ENCODE data around the gene FTH1. TPM values are rescaled to one million over a fixed set of nuclear protein-coding genes. Genes with fewer than 3 reads are reported as not detected.

Gene FTH1
- total RNA-seq, 2 experiments from 2014 or later, result 2,313 to 2,400 TPM

DNA sequence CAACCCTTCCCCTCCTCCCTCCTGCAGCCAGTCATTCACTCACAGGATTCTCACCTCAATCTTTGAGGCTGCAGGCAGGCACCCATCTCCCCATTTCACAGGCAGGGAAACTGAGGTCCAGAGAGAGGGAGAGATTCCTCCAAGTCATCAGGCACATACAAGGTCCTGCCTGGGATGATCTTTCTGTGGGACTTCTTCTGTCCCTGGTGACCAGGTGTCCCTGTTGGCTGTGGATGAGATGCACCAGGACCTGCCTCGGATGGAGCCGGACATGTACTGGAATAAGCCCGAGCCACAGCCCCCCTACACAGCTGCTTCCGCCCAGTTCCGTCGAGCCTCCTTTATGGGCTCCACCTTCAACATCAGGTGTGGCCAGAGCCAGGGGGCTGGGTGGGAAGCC is 7.8 kb downstream of the FTH1 start:
- Mint-ChIP-seq H3K4me3 (no peak overlapping the region), H3K36me3 (ENCODE audit: low read depth) (peaks cover 23% of the 10 kb centered on the region), H3K27ac (no peak overlapping the region), H3K27me3 (peaks cover 23% of the 10 kb centered on the region), H3K9me3 (no peaks in the 10 kb centered on the region), H3K4me1 (ENCODE audit: low read depth) (peaks cover 32% of the 10 kb centered on the region)
- DNase-seq (no peak), ATAC-seq (ENCODE audit: poor library complexity) (no peak)
- Histone ChIP-seq H3K4me1 (ENCODE audit: insufficient read depth, low read length) (peaks cover 35% of the 10 kb centered on the region), H3K4me3 (ENCODE audit: low read length) (no peak overlapping the region), H3K36me3 (ENCODE audit: insufficient read depth, low read length) (peaks cover 17% of the 10 kb centered on the region), H3K27ac (ENCODE audit: low read depth in 1 of 2, low read length in 2 of 2) (no peak overlapping the region), H3K27me3 (ENCODE audit: control insufficient read depth in 1 of 2, insufficient read depth in 2 of 2, low read length in 2 of 2) (peaks cover 4 to 16% of the 10 kb centered on the region in 2 experiments), H3K9me3 (ENCODE audit: control insufficient read depth in 1 of 2, insufficient read depth in 1 of 2, low read length in 2 of 2) (peaks cover 0 to 11% of the 10 kb centered on the region in 2 experiments)
- ChIA-PET CTCF (interaction anchor here (2.0 kb wide), 1 partner anchor 122 kb away, joined by 8 read pairs; no protein-coding TSS in a partner anchor), POLR2A (no interaction called here)
- TF ChIP-seq, protein P1, sequence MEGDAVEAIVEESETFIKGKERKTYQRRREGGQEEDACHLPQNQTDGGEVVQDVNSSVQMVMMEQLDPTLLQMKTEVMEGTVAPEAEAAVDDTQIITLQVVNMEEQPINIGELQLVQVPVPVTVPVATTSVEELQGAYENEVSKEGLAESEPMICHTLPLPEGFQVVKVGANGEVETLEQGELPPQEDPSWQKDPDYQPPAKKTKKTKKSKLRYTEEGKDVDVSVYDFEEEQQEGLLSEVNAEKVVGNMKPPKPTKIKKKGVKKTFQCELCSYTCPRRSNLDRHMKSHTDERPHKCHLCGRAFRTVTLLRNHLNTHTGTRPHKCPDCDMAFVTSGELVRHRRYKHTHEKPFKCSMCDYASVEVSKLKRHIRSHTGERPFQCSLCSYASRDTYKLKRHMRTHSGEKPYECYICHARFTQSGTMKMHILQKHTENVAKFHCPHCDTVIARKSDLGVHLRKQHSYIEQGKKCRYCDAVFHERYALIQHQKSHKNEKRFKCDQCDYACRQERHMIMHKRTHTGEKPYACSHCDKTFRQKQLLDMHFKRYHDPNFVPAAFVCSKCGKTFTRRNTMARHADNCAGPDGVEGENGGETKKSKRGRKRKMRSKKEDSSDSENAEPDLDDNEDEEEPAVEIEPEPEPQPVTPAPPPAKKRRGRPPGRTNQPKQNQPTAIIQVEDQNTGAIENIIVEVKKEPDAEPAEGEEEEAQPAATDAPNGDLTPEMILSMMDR (IDR thresholded peaks at IDR 0.05), result no peak
- intact Hi-C loops (cut with DNase I, micrococcal nuclease), result loop anchor here (10.0 kb wide), 3 partner anchors 165 to 585 kb away; partner anchors contain the start of genes AHNAK (in 1 of the 2), FEN1 (in 1 of the 2), SYT7 (in 1 of the 2) and TMEM258 (in 1 of the 2)

DNA sequence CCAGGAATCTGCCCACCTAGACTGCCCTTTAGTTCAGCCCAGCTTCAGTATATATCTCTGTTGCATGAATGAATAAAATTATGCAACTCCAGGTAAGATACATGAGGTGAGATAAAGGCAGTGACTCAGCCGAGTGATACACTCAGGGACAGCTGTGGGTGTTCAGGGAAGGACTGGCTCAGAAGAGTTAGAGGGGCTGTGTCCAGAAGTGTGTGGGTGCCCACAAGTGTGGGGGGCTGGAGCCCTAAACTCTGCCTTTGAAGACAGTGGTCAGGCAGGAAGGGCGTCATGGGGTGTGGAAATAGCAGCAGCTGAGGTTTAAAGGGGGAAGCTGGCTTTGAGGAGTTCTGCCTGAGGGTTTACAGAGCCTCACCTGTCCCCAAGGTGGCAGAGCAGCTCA is 8.3 kb downstream of the FTH1 start:
- peaks cover 17% of the 10 kb centered on the region for H3K36me3 Mint-ChIP-seq (ENCODE audit: low read depth)
- H3K9me3 Mint-ChIP-seq, result no peaks in the 10 kb centered on the region
- ChIA-PET CTCF (interaction anchor here (2.0 kb wide), 1 partner anchor 123 kb away, joined by 8 read pairs; no protein-coding TSS in a partner anchor), POLR2A (interaction anchor here (1.7 kb wide), 1 partner anchor 9 kb away, joined by 8 read pairs; the partner anchor contains the start of gene FTH1)
- no peak overlapping the region for H3K4me3 Mint-ChIP-seq
- peaks cover 26% of the 10 kb centered on the region for H3K27me3 Mint-ChIP-seq
- TF ChIP-seq, protein P1 (IDR thresholded peaks at IDR 0.05), result no peak
- H3K27ac Mint-ChIP-seq, result no peak overlapping the region
- peaks cover 12% of the 10 kb centered on the region for H3K36me3 ChIP-seq (ENCODE audit: insufficient read depth, low read length)
- H3K27me3 ChIP-seq (ENCODE audit: control insufficient read depth in 1 of 2, insufficient read depth in 2 of 2, low read length in 2 of 2), result peaks cover 9 to 22% of the 10 kb centered on the region in 2 experiments
- intact Hi-C loops (cut with DNase I, micrococcal nuclease), result no loop called here
- no peak for ATAC-seq (ENCODE audit: poor library complexity)
- peaks cover 33% of the 10 kb centered on the region for H3K4me1 ChIP-seq (ENCODE audit: insufficient read depth, low read length)
- no peak overlapping the region for H3K27ac ChIP-seq (ENCODE audit: low read depth in 1 of 2, low read length in 2 of 2)
- peak in 1 of 14 experiments; percentile 15 for DNase-seq
- no peak overlapping the region for H3K4me3 ChIP-seq (ENCODE audit: low read length)
- H3K4me1 Mint-ChIP-seq (ENCODE audit: low read depth), result peaks cover 27% of the 10 kb centered on the region
- H3K9me3 ChIP-seq (ENCODE audit: control insufficient read depth in 1 of 2, insufficient read depth in 1 of 2, low read length in 2 of 2), result peaks cover 0 to 13% of the 10 kb centered on the region in 2 experiments

DNA sequence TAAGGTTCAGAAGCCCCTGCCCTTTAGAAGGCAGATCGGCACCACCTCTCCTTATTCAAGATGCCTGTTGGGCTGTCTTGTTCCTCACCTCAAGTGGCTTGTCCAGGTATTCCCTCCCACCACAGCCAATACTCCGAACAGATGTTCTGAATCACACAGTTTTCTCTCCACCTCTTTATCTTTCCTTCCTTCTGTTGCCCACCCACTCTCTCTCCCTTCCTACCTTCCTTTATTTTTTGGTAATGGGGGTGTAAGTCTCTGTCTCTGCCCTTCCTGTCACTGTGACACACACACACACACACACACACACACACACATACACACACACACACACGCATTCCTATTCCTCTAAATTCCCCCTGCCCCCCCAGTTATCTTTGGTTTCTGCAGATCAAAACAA is 8.8 kb downstream of the FTH1 start:
- H3K9me3 ChIP-seq (ENCODE audit: control insufficient read depth in 1 of 2, insufficient read depth in 1 of 2, low read length in 2 of 2), result peaks cover 0 to 13% of the 10 kb centered on the region in 2 experiments
- no peak for ATAC-seq (ENCODE audit: poor library complexity)
- CTCF ChIA-PET, result interaction anchor here (2.0 kb wide), 1 partner anchor 123 kb away, joined by 8 read pairs; no protein-coding TSS in a partner anchor
- no peak for DNase-seq
- POLR2A ChIA-PET, result interaction anchor here (1.7 kb wide), 1 partner anchor 9 kb away, joined by 8 read pairs; the partner anchor contains the start of gene FTH1
- peaks cover 12% of the 10 kb centered on the region for H3K36me3 Mint-ChIP-seq (ENCODE audit: low read depth)
- H3K9me3 Mint-ChIP-seq, result no peaks in the 10 kb centered on the region
- peaks cover 28% of the 10 kb centered on the region for H3K4me1 ChIP-seq (ENCODE audit: insufficient read depth, low read length)
- no peak overlapping the region for H3K4me3 Mint-ChIP-seq
- intact Hi-C loops (cut with DNase I, micrococcal nuclease), result no loop called here
- H3K4me1 Mint-ChIP-seq (ENCODE audit: low read depth), result peaks cover 21% of the 10 kb centered on the region
- TF ChIP-seq, protein P1 (IDR thresholded peaks at IDR 0.05), result no peak
- peaks cover 28% of the 10 kb centered on the region for H3K27me3 Mint-ChIP-seq
- no peak overlapping the region for H3K27ac Mint-ChIP-seq
- peaks cover 6% of the 10 kb centered on the region for H3K36me3 ChIP-seq (ENCODE audit: insufficient read depth, low read length)
- H3K27ac ChIP-seq (ENCODE audit: low read depth in 1 of 2, low read length in 2 of 2), result no peak overlapping the region
- H3K4me3 ChIP-seq (ENCODE audit: low read length), result no peak overlapping the region
- peaks cover 14 to 22% of the 10 kb centered on the region in 2 experiments for H3K27me3 ChIP-seq (ENCODE audit: control insufficient read depth in 1 of 2, insufficient read depth in 2 of 2, low read length in 2 of 2)
